D721Med (cell line): ENCODE measurements around the gene KCNG4.
A peak's percentile ranks its signal among the peaks of the same experiment; 100 is the strongest.

Source experiments
- DNase-seq: peaks from one replicate; pipeline ENCODE4 v3.0.0; 2011; ENCODE audit warnings: low spot score; ENCODE audit not compliant: insufficient read length
- FAIRE-seq: peaks from 2 replicates; lab custom pipeline; 2011; peaks lifted over from hg19 to GRCh38; lab: Jason Lieb, UNC
- CTCF ChIP-seq: IDR thresholded peaks from 2 replicates; pipeline ENCODE4 v1.5.1; 2012; ENCODE audit warnings: mild to moderate bottlenecking, control low read depth; ENCODE audit not compliant: insufficient read depth; ENCODE audit errors: missing control alignments

KCNG4 gene

GRCh38 chr16:84186685-84187437 is 53.0 kb downstream of the KCNG4 start, which contains the start of gene TAF1C:
Gene TAF1C, minus strand, starts transcription at chr16:84187057. Its CDS starts 2,069 bp downstream, at chr16:84184988.
- FAIRE-seq (no peak), DNase-seq (peak; percentile 67)
- TF ChIP-seq CTCF: peak; percentile 86

GRCh38 chr16:84184775-84185174 is 55.0 kb downstream of the KCNG4 start:
- no peak for DNase-seq
- no peak for FAIRE-seq
- TF ChIP-seq CTCF: no peak

- no peak for TF ChIP-seq CTCF
- FAIRE-seq (no peak), DNase-seq (no peak)
Observed at GRCh38 chr16:84183911-84184591, 55.8 kb downstream of the KCNG4 start.

- no peak for TF ChIP-seq CTCF
- DNase-seq (no peak), FAIRE-seq (no peak)
Observed at GRCh38 chr16:84183572-84183875, 56.3 kb downstream of the KCNG4 start.

- no peak for TF ChIP-seq CTCF
- no peak for DNase-seq
- FAIRE-seq: no peak
Observed at GRCh38 chr16:84182680-84183571, 56.9 kb downstream of the KCNG4 start.

GRCh38 chr16:84182104-84182503 is 57.7 kb downstream of the KCNG4 start:
- no peak for TF ChIP-seq CTCF
- DNase-seq (no peak), FAIRE-seq (no peak)
